CD4-positive, alpha-beta T cell treated with Interleukin-6 for 4 hours (primary cell): ENCODE data around the gene LRRC7.
"Not testable (repeated sequence)": the region's sequence is repeated elsewhere in the genome, so short reads cannot be mapped to it uniquely, and the experiment has no call there.

Source experiments
- DNase-seq: peaks from one replicate; pipeline ENCODE4 v3.0.0-alpha.2; 2020; ENCODE audit warnings: mixed read lengths

LRRC7 gene

GRCh38 chr1:69898403-69898947 is 330.8 kb downstream of the LRRC7 start:
- DNase-seq: no peak

GRCh38 chr1:69911301-69911801 is 343.6 kb downstream of the LRRC7 start:
- DNase-seq: no peak

DNA sequence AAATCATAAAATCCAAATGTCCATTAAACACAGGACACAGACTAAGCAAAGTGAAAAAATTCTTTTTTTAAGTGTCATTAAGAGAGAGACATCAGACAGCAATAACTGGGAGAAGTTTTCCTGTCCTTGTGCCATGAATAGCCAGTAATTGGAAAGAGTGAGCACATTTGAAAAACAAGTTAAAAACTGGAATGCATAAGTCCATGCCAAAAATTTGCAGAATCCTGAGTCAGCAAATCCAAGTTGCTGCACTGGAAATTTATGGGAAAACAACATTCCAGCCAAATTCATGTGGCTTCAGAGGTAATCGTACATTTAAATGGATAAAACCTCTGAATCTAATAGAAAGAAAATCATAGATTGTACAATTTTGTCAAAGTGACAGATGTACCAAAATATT is 346.3 kb downstream of the LRRC7 start:
- no peak for DNase-seq

GRCh38 chr1:69914976-69915765 is 347.4 kb downstream of the LRRC7 start:
- DNase-seq: no peak

- DNase-seq: no peak
Observed at GRCh38 chr1:69919129-69919921, 351.6 kb downstream of the LRRC7 start.

- DNase-seq: no peak
Observed at GRCh38 chr1:69919922-69920273, 352.2 kb downstream of the LRRC7 start.

DNA sequence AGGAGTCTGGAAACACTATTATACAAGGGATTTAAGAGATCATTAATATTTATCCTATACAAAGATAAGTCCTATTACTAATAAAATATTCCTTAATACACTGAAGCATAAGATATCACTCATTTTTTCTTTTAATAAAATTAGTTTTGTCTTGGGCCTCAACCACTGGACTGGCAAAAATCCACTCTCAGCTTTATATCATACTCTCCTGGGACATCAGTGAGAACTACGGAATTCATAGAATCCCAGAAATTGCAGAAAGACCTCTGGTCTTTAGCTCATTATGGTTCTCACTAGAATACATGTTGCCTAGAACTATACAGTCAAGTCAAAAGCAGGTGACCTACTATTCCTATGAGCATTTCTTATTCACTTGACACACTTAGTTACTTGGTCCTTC is 352.7 kb downstream of the LRRC7 start:
- DNase-seq: no peak

DNA sequence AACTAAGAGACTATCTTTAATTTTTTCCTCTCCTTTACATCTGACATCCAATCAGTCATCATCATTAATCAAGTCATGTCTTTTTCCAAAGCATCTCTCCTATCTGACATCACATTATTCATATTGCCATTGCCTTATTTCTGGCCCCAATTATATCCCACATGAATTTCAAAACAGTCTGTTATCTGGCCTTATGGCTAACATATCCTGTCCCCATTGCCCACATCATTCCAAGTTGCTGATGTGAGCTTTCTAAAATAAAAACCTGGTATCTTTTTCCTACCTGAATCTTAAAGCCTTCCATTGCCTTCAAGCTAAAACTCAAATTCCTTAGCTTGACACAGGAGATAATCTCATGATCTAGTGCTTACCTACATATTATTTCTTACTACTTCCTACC is 353.8 kb downstream of the LRRC7 start:
- DNase-seq: no peak

- not testable (repeated sequence) for DNase-seq
Observed at GRCh38 chr1:69928234-69928633, 360.5 kb downstream of the LRRC7 start.

DNA sequence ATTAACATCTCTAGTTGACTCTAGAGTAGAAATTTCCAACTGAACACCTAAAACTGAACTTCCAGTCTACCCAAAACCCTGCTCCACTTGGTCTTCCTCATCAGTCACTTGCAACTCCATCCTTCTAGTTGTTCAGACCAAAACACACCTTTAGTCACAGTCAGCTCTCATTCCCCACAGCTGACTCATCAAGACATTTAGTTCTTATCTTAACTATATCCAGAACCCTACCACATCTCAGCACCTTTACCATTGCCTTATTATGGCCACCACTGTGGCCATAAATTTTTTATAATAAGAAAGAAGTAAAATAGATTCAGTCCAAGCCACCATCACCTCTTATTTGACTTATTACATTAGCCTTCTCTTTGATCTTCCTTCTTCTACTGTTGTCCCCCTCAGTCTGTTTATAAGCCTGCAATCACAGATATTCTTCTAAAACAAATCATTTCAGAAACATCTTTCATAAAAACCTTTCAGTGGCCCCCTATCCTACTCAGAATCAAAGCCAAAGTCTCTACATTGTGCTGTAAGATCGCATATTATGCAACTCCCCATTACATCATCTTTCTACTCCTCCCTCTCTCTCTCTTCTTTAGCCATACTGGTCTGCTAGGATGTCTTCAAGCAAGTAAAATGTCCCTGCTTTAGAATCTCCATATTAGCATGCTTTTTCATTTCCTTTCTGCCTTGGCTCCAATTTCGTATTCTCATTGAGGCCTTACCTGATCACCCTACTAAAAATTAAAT is 361.8 kb downstream of the LRRC7 start:
- DNase-seq: no peak

- DNase-seq: no peak
Observed at GRCh38 chr1:69930396-69930795, 362.7 kb downstream of the LRRC7 start.

GRCh38 chr1:69932760-69933159 is 365.0 kb downstream of the LRRC7 start:
- DNase-seq: no peak

DNA sequence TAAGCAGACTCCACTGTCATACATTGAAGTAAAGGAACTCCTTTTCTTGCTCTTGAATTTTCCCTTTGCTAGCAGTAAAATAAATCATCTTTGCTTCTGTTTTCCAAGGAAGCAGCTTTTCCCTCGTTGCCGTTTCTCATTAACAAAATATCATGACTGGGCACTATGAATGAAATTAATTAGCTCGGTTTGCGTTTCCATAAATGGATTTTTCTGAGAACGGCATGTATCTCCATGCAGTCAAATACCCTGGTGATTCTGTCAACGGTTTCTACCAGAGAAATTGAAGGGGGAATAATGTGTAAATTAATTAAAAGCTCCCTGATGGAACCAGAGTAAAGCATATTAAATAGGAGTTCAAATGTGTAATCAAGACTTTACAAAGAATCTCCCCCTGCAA is 372.5 kb downstream of the LRRC7 start:
- no peak for DNase-seq

GRCh38 chr1:69940816-69941215 is 373.1 kb downstream of the LRRC7 start:
- no peak for DNase-seq

- no peak for DNase-seq
Observed at GRCh38 chr1:69943030-69943429, 375.3 kb downstream of the LRRC7 start.

GRCh38 chr1:69946935-69947334 is 379.2 kb downstream of the LRRC7 start:
- DNase-seq: no peak

GRCh38 chr1:69947837-69948236 is 380.1 kb downstream of the LRRC7 start:
- no peak for DNase-seq

DNA sequence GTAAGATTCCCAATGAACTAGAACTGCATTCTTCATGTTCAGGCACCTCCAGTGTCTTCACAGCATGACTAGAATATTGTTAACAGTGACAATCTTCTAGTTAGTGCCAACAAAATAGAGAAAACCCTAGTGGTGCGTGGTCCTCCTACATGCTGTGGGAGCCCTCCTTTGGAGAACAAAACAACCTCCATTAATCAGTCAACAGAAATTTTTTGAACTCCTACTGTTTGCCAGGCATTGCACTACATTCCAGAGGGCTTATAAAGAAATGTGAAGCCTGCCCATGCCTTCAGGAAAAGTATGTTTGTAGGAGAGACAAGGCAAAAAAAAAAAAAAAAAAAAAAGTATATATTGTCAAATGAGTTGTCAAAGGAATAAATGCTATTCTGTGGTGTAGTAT is 385.0 kb downstream of the LRRC7 start:
- DNase-seq: no peak

DNA sequence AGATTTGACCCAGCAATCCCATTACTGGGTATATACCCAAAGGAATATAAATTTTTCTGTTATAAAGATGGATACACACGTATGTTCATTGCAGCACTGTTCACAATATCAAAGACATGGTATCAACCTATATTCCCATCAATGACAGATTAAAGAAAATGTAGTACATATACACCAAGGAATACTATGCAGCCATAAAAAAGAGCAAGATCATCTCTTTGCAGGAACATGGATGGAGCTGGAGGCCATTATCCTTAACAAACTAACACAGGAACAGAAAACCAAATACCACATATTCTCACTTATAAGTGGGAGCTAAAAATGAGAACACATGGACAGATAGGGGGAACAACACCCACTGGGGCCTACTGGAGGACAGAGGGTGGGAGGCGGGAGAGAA is 394.7 kb downstream of the LRRC7 start:
- DNase-seq: not testable (repeated sequence)

DNA sequence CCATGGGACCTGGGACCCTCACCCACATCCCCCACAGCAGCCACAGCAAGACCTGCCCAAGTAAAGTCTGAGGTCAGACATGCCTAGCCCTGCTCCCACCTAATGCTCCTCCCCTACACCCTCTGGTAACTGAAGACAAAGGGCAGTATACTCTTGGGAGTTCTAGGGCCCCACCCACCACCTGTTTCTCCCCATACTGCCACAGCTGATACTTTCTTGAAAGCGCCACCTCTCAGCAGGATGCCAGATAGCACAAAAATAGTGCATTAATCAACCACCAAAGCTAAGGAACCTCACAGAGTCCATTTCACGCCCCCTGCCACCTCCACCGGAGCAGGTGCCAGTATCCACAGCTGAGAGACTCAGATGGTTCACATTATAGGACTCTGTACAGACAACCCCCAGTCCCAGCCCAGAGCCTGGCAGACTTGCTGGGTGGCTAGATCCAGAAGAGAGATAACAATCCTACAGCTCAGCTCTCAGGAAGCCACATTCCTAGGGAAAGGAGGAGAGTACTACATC is 399.6 kb downstream of the LRRC7 start:
- DNase-seq: no peak

DNA sequence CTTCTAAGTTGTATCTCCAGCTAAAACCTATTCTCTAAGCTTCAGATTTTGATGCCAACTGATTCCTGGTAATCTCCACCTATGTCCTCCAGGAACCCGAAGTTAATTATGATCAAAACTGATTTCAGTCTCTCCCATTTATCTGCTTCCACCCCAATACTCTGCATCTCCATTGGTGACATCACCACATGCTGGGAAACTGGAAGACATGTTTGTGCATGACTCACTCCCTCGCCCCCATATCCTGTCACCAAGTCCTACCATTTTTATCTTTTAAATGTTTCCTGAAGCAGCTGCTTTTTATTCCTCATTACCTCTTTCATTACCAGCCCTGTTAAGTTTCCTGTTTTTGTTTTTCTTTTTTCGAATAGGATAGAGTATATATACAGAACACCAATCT is 409.2 kb downstream of the LRRC7 start:
- DNase-seq: no peak

- DNase-seq: no peak
Observed at GRCh38 chr1:69982992-69983391, 415.3 kb downstream of the LRRC7 start.

- no peak for DNase-seq
Observed at GRCh38 chr1:69985376-69985775, 417.7 kb downstream of the LRRC7 start.
